ENCODE results near the gene MAML3.

Gene MAML3

DNA sequence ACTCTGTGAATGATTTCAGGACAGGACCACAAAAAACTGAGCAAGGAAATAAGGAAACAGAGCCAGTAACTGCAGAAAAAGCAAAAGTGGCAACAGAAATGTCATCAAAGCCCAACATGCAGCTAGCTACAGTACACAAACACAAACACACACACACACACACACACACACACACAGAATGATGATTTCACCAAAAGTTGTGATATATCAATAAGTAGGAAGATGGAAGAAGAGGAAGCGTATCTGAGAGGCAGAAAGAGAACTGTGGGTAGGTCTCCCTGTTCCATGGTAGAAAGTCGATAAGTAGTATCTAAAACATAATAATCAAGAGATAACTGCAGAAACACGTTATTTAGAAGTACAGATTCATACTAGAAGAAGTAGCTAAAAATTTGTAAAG lies 340.1 kb downstream of the MAML3 start:
- intact Hi-C loops (cut with DNase I; ENCODE audit: low total_unique reads): no loop called here
- Histone ChIP-seq H3K36me3 (no peaks in the 10 kb centered on the region), H3K9me3 (peaks cover 0 to 6% (median 4%) of the 10 kb centered on the region in 3 donors), H3K4me1 (peaks cover 0 to 47% (median 24%) of the 10 kb centered on the region in 4 donors), H3K4me3 (no peak overlapping the region), H3K27me3 (no peaks in the 10 kb centered on the region), H3K27ac (no peak overlapping the region)
- DNase-seq: no peak
- TF ChIP-seq, protein P1, sequence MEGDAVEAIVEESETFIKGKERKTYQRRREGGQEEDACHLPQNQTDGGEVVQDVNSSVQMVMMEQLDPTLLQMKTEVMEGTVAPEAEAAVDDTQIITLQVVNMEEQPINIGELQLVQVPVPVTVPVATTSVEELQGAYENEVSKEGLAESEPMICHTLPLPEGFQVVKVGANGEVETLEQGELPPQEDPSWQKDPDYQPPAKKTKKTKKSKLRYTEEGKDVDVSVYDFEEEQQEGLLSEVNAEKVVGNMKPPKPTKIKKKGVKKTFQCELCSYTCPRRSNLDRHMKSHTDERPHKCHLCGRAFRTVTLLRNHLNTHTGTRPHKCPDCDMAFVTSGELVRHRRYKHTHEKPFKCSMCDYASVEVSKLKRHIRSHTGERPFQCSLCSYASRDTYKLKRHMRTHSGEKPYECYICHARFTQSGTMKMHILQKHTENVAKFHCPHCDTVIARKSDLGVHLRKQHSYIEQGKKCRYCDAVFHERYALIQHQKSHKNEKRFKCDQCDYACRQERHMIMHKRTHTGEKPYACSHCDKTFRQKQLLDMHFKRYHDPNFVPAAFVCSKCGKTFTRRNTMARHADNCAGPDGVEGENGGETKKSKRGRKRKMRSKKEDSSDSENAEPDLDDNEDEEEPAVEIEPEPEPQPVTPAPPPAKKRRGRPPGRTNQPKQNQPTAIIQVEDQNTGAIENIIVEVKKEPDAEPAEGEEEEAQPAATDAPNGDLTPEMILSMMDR (IDR thresholded peaks at IDR 0.05): no peak

DNA sequence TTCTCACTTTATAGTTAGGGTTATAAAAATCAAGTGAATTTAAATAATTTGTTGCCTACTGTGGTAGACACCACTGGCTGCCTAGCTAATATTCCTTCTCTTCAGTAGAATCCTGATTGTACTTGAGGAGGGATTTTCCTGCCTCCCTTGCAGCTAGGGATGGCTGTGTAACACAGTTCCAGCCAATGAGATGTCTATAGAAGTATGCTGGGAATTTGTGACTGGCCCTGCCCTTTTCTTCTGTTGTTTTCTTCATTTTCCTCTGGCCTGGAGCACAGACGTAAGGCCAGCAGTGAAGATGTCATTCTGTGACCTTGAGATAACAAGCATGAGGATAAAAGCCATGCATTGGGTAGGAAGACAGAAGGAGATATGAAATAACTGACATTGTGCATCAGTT lies 343.3 kb downstream of the MAML3 start:
- no peak for DNase-seq
- Histone ChIP-seq H3K4me1 (peaks cover 0 to 37% (median 20%) of the 10 kb centered on the region in 4 donors), H3K4me3 (no peak overlapping the region), H3K9me3 (peaks cover 0 to 6% (median 4%) of the 10 kb centered on the region in 3 donors), H3K27ac (no peak overlapping the region), H3K36me3 (no peaks in the 10 kb centered on the region), H3K27me3 (no peaks in the 10 kb centered on the region)
- intact Hi-C loops (cut with DNase I; ENCODE audit: low total_unique reads): no loop called here
- TF ChIP-seq, protein P1 (IDR thresholded peaks at IDR 0.05): no peak

DNA sequence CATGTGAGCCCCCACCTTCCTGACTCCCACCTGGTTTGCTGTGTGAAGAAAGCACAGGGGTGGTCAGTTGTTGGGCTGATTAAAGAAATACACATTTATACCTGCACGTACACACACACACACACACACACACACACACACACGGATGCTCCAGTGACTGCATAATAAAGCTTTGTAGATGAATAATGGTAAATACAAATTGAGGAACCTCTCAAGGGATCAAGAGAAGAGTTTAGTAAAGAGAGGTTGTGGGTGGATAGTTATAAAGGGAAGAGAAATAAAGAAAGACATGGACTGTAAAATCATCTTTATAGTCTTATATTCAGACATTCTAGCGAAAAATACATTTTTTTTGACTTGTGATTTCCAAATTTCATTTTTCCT lies 344.2 kb downstream of the MAML3 start:
- Histone ChIP-seq H3K36me3 (no peaks in the 10 kb centered on the region), H3K9me3 (peaks cover 0 to 6% (median 4%) of the 10 kb centered on the region in 3 donors), H3K4me1 (peaks cover 0 to 28% (median 14%) of the 10 kb centered on the region in 4 donors), H3K27ac (no peak overlapping the region), H3K27me3 (no peaks in the 10 kb centered on the region), H3K4me3 (no peak overlapping the region)
- intact Hi-C loops (cut with DNase I; ENCODE audit: low total_unique reads): no loop called here
- TF ChIP-seq, protein P1 (IDR thresholded peaks at IDR 0.05): no peak
- no peak for DNase-seq

- Histone ChIP-seq H3K9me3 (peaks cover 0 to 6% (median 4%) of the 10 kb centered on the region in 3 donors), H3K36me3 (no peaks in the 10 kb centered on the region), H3K4me3 (no peak overlapping the region), H3K27ac (no peak overlapping the region), H3K4me1 (peaks cover 0 to 21% (median 9%) of the 10 kb centered on the region in 4 donors), H3K27me3 (no peaks in the 10 kb centered on the region)
- no peak for DNase-seq
- intact Hi-C loops (cut with DNase I; ENCODE audit: low total_unique reads): no loop called here
- TF ChIP-seq, protein P1 (IDR thresholded peaks at IDR 0.05): no peak
Measured at GRCh38 chr4:139808808-139809756, 344.9 kb downstream of the MAML3 start.

- Histone ChIP-seq H3K36me3 (no peaks in the 10 kb centered on the region), H3K4me3 (no peak overlapping the region), H3K4me1 (peaks cover 0 to 17% (median 7%) of the 10 kb centered on the region in 4 donors), H3K27ac (no peak overlapping the region), H3K27me3 (no peaks in the 10 kb centered on the region), H3K9me3 (peaks cover 0 to 6% (median 4%) of the 10 kb centered on the region in 3 donors)
- intact Hi-C loops (cut with DNase I; ENCODE audit: low total_unique reads): no loop called here
- no peak for DNase-seq
- TF ChIP-seq, protein P1 (IDR thresholded peaks at IDR 0.05): no peak
Measured at GRCh38 chr4:139808381-139808807, 345.6 kb downstream of the MAML3 start.

All from tibial artery (tissue), 4 donors.